A549 (cell line): ENCODE data around the gene ATP2A3. TPM values are rescaled to one million over a fixed set of nuclear protein-coding genes. Genes with fewer than 3 reads are reported as not detected.

Source experiments
- ATAC-seq, 2 experiments: fragments of 200-7000 bp in 1 of 2; fragments of >200 bp in 1 of 2; cut with Nextera tagmentation in 1 of 2; cut with Tn5 transposase in 1 of 2; 3 replicates each; pipeline versions ENCODE4 v1.8.0 to v1.9.1; 2018 to 2020; ENCODE audit warnings: mild to moderate bottlenecking in 1 of 2, moderate library complexity in 1 of 2
- CTCF ChIA-PET: fragments of 300-600 bp; sonication (Branson Sonifier 250); formaldehyde crosslinking; extraction: SDS; loops from one replicate; lab custom pipeline; 2021; ENCODE audit warnings: antibody characterized with exemption, inconsistent platforms; lab: Yijun Ruan, JAX
- POLR2A ChIA-PET: fragments of 350-600 bp; formaldehyde crosslinking; extraction: SDS; loops from one replicate; lab custom pipeline; 2021; ENCODE audit warnings: antibody characterized with exemption, inconsistent platforms; lab: Yijun Ruan, JAX
- DNase-seq, 2 experiments: peaks; one replicate each; pipeline versions ENCODE4 v3.0.0 to v3.0.0-alpha.2; 2011 to 2016; ENCODE audit warnings: low read depth in 1 of 2, low spot score in 1 of 2
- FAIRE-seq: peaks from 2 replicates; lab custom pipeline; 2011; peaks lifted over from hg19 to GRCh38; lab: Jason Lieb, UNC
- H3K27ac ChIP-seq, 2 experiments: fragments of >200 bp; sonication (Bioruptor Twin); formaldehyde crosslinking; 3 replicates each; pipeline ENCODE4 v1.5.1; 2016 to 2017
- H3K4me1 ChIP-seq: fragments of >200 bp; sonication (Bioruptor Twin); formaldehyde crosslinking; 3 replicates; pipeline ENCODE4 v1.6.1; 2016
- H3K4me2 ChIP-seq: fragments of >200 bp; sonication (Bioruptor Twin); formaldehyde crosslinking; 3 replicates; pipeline ENCODE4 v1.6.1; 2016
- H3K4me3 ChIP-seq: fragments of >200 bp; sonication (Bioruptor Twin); formaldehyde crosslinking; 3 replicates; pipeline ENCODE4 v1.5.1; 2016
- H3K9me3 ChIP-seq: fragments of >200 bp; sonication (Bioruptor Twin); formaldehyde crosslinking; 3 replicates; pipeline ENCODE4 v1.6.1; 2016
- BCL3 ChIP-seq: fragments of >200 bp; sonication (Bioruptor Twin); formaldehyde crosslinking; IDR thresholded peaks from 3 replicates; pipeline ENCODE4 v1.6.1; 2016
- BHLHE40 ChIP-seq: IDR thresholded peaks from 2 replicates; pipeline ENCODE4 v1.6.1; 2012; ENCODE audit warnings: low read depth, low read length, inconsistent platforms
- CBX8 ChIP-seq: fragments of 200-600 bp; sonication (generic); IDR thresholded peaks from 2 replicates; pipeline ENCODE4 v1.6.1; 2016
- CHD4 ChIP-seq: fragments of 200-600 bp; sonication (generic); IDR thresholded peaks from 2 replicates; pipeline ENCODE4 v1.6.1; 2016; ENCODE audit warnings: antibody characterized with exemption, mild to moderate bottlenecking, borderline replicate concordance
- EHF ChIP-seq: fragments of 250-450 bp; sonication (Bioruptor Pico); IDR thresholded peaks from 2 replicates; pipeline ENCODE4 v1.5.0; 2020; ENCODE audit warnings: mild to moderate bottlenecking
- EHMT2 ChIP-seq: fragments of 200-600 bp; sonication (generic); IDR thresholded peaks from 2 replicates; pipeline ENCODE4 v1.6.1; 2016; ENCODE audit warnings: antibody characterized with exemption, low read depth, mild to moderate bottlenecking, moderate library complexity
- ELK1 ChIP-seq: fragments of 150-350 bp; IDR thresholded peaks from 2 replicates; pipeline ENCODE4 v1.6.1; 2014; ENCODE audit warnings: low read depth, mild to moderate bottlenecking, low read length
- GATA3 ChIP-seq: IDR thresholded peaks from 2 replicates; pipeline ENCODE4 v1.6.1; 2012; ENCODE audit warnings: borderline replicate concordance
- HDAC2 ChIP-seq: fragments of 200-600 bp; sonication (generic); IDR thresholded peaks from 2 replicates; pipeline ENCODE4 v1.6.1; 2016
- HES2 ChIP-seq: fragments of >200 bp; sonication (Bioruptor Twin); formaldehyde crosslinking; IDR thresholded peaks from 2 replicates; pipeline ENCODE4 v1.6.1; 2016
- HEYL ChIP-seq: fragments of 250-450 bp; sonication (Bioruptor Pico); IDR thresholded peaks from 2 replicates; pipeline ENCODE4 v1.8.0; 2021; ENCODE audit warnings: mild to moderate bottlenecking, moderate library complexity
- HMGXB4 ChIP-seq: fragments of 250-450 bp; sonication (Bioruptor Pico); IDR thresholded peaks from 2 replicates; pipeline ENCODE4 v1.5.0; 2021; ENCODE audit warnings: mild to moderate bottlenecking, moderate library complexity, borderline replicate concordance
- HOXA7 ChIP-seq: fragments of 250-450 bp; sonication (Bioruptor Pico); IDR thresholded peaks from 2 replicates; pipeline ENCODE4 v1.5.0; 2020; ENCODE audit warnings: mild to moderate bottlenecking, moderate library complexity
- HOXB5 ChIP-seq: fragments of 250-450 bp; sonication (Bioruptor Pico); IDR thresholded peaks from 2 replicates; pipeline ENCODE4 v1.5.0; 2020; ENCODE audit warnings: mild to moderate bottlenecking, moderate library complexity
- KDM5A ChIP-seq: fragments of 200-600 bp; sonication (generic); IDR thresholded peaks from 2 replicates; pipeline ENCODE4 v1.6.1; 2016; ENCODE audit warnings: antibody characterized with exemption, mild to moderate bottlenecking
- MAZ ChIP-seq: fragments of 150-350 bp; IDR thresholded peaks from 2 replicates; pipeline ENCODE4 v1.6.1; 2014; ENCODE audit warnings: antibody characterized with exemption, low read depth, low read length, borderline replicate concordance
- NR3C1 ChIP-seq: fragments of >200 bp; sonication (Bioruptor Twin); formaldehyde crosslinking; IDR thresholded peaks from 3 replicates; pipeline ENCODE4 v1.6.1; 2017
- PHF8 ChIP-seq: fragments of 200-600 bp; sonication (generic); IDR thresholded peaks from 2 replicates; pipeline ENCODE4 v1.6.1; 2016; ENCODE audit warnings: low read depth, mild to moderate bottlenecking, antibody characterized with exemption, moderate library complexity, borderline replicate concordance
- POLR2AphosphoS2 ChIP-seq: conservative IDR thresholded peaks from 2 replicates; pipeline ENCODE4 v1.6.1; 2012; ENCODE audit warnings: low read length, improper control_type of control experiment, inconsistent platforms
- RAD21 ChIP-seq, 2 experiments: fragments of >200 bp in 1 of 2; sonication (Bioruptor Twin) in 1 of 2; formaldehyde crosslinking in 1 of 2; IDR thresholded peaks in 1 of 2; conservative IDR thresholded peaks in 1 of 2; 2 replicates in 1 of 2; 3 replicates in 1 of 2; pipeline ENCODE4 v1.6.1; 2012 to 2018; ENCODE audit warnings: inconsistent platforms in 1 of 2
- RCOR1 ChIP-seq: fragments of 150-350 bp; IDR thresholded peaks from 2 replicates; pipeline ENCODE4 v1.6.1; 2014; ENCODE audit warnings: antibody characterized with exemption, low read length, low read depth
- RFX5 ChIP-seq: fragments of 450-650 bp; IDR thresholded peaks from 2 replicates; pipeline ENCODE4 v1.7.1; 2014; ENCODE audit warnings: antibody characterized with exemption, mild to moderate bottlenecking, moderate library complexity
- RNF2 ChIP-seq: fragments of 200-600 bp; sonication (generic); IDR thresholded peaks from 2 replicates; pipeline ENCODE4 v1.6.1; 2016; ENCODE audit warnings: low read depth, mild to moderate bottlenecking, antibody characterized with exemption, moderate library complexity, borderline replicate concordance
- SREBF2 ChIP-seq: fragments of 450-650 bp; IDR thresholded peaks from 2 replicates; pipeline ENCODE4 v1.6.1; 2014; ENCODE audit warnings: mild to moderate bottlenecking, moderate library complexity
- TP53 ChIP-seq: fragments of 250-450 bp; sonication (Bioruptor Pico); IDR thresholded peaks from 2 replicates; pipeline ENCODE4 v1.5.0; 2021; ENCODE audit warnings: mild to moderate bottlenecking, moderate library complexity
- ZFP36 ChIP-seq: fragments of 450-650 bp; IDR thresholded peaks from 2 replicates; pipeline ENCODE4 v1.6.1; 2014; ENCODE audit warnings: borderline replicate concordance; ENCODE audit not compliant: partially characterized antibody
- WGBS: methylation state at CpG from one replicate; pipeline ENCODE4 v1.1.6; 2017; ENCODE audit errors: missing lambda C conversion rate; 5-methylcytosine and 5-hydroxymethylcytosine counted together
- polyA plus RNA-seq, 4 experiments: library from polyadenylated mRNA; depleted of rRNA in 3 of 4; stranded (reverse); fragments of >200 nt; fragmentation: RNase III in 1 of 4; extraction: RNeasy Plus Mini Kit Qiagen cat#74134 plus additional on column Dnase treatment in 1 of 4; gene quantifications; 2 replicates in 3 of 4; 3 replicates in 1 of 4; pipeline ENCODE4 v1.2.3, GENCODE V29; 2011 to 2017

The ATP2A3 gene
- polyA plus RNA-seq, 2 of the 4 experiments (the other 2 are of a cell fraction): 3.1 to 5.5 TPM

GRCh38 chr17:3955673-3955988 lies 8.6 kb downstream of the ATP2A3 start:
- Histone ChIP-seq H3K4me3 (no peak overlapping the region), H3K27ac (no peak overlapping the region), H3K9me3 (no peaks in the 10 kb centered on the region), H3K4me1 (peaks cover 19% of the 10 kb centered on the region), H3K4me2 (no peak overlapping the region)
- ATAC-seq: no peak
- ChIA-PET POLR2A (no interaction called here), CTCF (interaction anchor here (1.7 to 6.7 kb wide), 4 partner anchors 9 to 49 kb away, joined by 4 to 30 read pairs (median 11); partner anchors contain the start of gene ATP2A3)
- WGBS: 91% methylated on average over 10 of the region's 10 CpGs
- no peak for DNase-seq
- no peak for FAIRE-seq
- TF ChIP-seq GATA3: no peak
- TF ChIP-seq HOXB5 (CRISPR knock-in tag): no peak
- TF ChIP-seq BHLHE40: no peak
- TF ChIP-seq EHF (CRISPR knock-in tag): no peak
- no peak for TF ChIP-seq EHMT2
- TF ChIP-seq RNF2: no peak

- POLR2A ChIA-PET: no interaction called here
- no peak overlapping the region for H3K27ac ChIP-seq
- DNase-seq: no peak
- no peaks in the 10 kb centered on the region for H3K9me3 ChIP-seq
- WGBS: 88% methylated on average over 18 of the region's 18 CpGs
- peaks cover 14% of the 10 kb centered on the region for H3K4me1 ChIP-seq
- H3K4me2 ChIP-seq: no peak overlapping the region
- H3K4me3 ChIP-seq: no peak overlapping the region
- TF ChIP-seq RAD21 (conservative IDR thresholded peaks at IDR 0.05 in 1 of 2, IDR thresholded peaks at IDR 0.05 in 1 of 2) (no peak), ELK1 (no peak), RCOR1 (no peak)
- TF ChIP-seq, all 56 proteins: peak for 0
- no peak for FAIRE-seq
- CTCF ChIA-PET: interaction anchor here (0.7 to 6.7 kb wide), 3 partner anchors 9 to 49 kb away, joined by 3 to 30 read pairs (median 16); partner anchors contain the start of gene ATP2A3
- ATAC-seq: no peak
These were observed 9.1 kb downstream of the ATP2A3 start for GRCh38 chr17:3954976-3955672.

- ATAC-seq: no peak
- H3K9me3 ChIP-seq: no peaks in the 10 kb centered on the region
- no peak for FAIRE-seq
- 93% methylated on average over 8 of the region's 10 CpGs for WGBS
- POLR2A ChIA-PET: interaction anchor here (1.4 kb wide), 1 partner anchor 11 kb away, joined by 4 read pairs; no protein-coding TSS in a partner anchor
- no peak for DNase-seq
- CTCF ChIA-PET: interaction anchor here (1.4 to 6.7 kb wide), 4 partner anchors 10 to 51 kb away, joined by 3 to 30 read pairs (median 10); partner anchors contain the start of gene ATP2A3
- H3K4me3 ChIP-seq: no peak overlapping the region
- H3K4me2 ChIP-seq: no peak overlapping the region
- TF ChIP-seq NR3C1 (no peak), KDM5A (no peak), MAZ (no peak), HEYL (no peak), RFX5 (no peak), ZFP36 (no peak), BHLHE40 (no peak), CBX8 (no peak), HDAC2 (no peak), CHD4 (no peak), RNF2 (no peak), SREBF2 (no peak), RAD21 (conservative IDR thresholded peaks at IDR 0.05 in 1 of 2, IDR thresholded peaks at IDR 0.05 in 1 of 2) (no peak), GATA3 (no peak)
- H3K27ac ChIP-seq: no peak overlapping the region
- H3K4me1 ChIP-seq: peaks cover 4% of the 10 kb centered on the region
These were observed 10.2 kb downstream of the ATP2A3 start for GRCh38 chr17:3954086-3954485.

- Histone ChIP-seq H3K9me3 (no peaks in the 10 kb centered on the region), H3K27ac (no peak overlapping the region), H3K4me1 (no peaks in the 10 kb centered on the region), H3K4me2 (no peak overlapping the region), H3K4me3 (no peak overlapping the region)
- peak in 1 of 2 experiments; percentile 7; a peak in 1 of 6 replicates for ATAC-seq
- FAIRE-seq: no peak
- ChIA-PET POLR2A (interaction anchor here (1.4 kb wide), 1 partner anchor 12 kb away, joined by 4 read pairs; no protein-coding TSS in a partner anchor), CTCF (interaction anchor here (1.0 to 6.7 kb wide), 5 partner anchors 11 to 52 kb away, joined by 3 to 30 read pairs (median 6); partner anchors contain the start of gene ATP2A3)
- WGBS: 79% methylated on average over 13 of the region's 14 CpGs
- no peak for DNase-seq
- TF ChIP-seq RAD21 (conservative IDR thresholded peaks at IDR 0.05 in 1 of 2, IDR thresholded peaks at IDR 0.05 in 1 of 2): no peak
- no peak for TF ChIP-seq HOXB5 (CRISPR knock-in tag)
- TF ChIP-seq HMGXB4 (CRISPR knock-in tag): no peak
- no peak for TF ChIP-seq PHF8
- no peak for TF ChIP-seq BCL3
- TF ChIP-seq RNF2: no peak
- TF ChIP-seq POLR2AphosphoS2: no peak
- no peak for TF ChIP-seq TP53 (CRISPR knock-in tag)
- TF ChIP-seq HES2: no peak
- TF ChIP-seq HOXA7: no peak
These were observed 10.7 kb downstream of the ATP2A3 start for GRCh38 chr17:3953542-3953941.
